H1 (cell line): ENCODE results near the gene CYLD. TPM values are rescaled to one million over a fixed set of nuclear protein-coding genes. Genes with fewer than 3 reads are reported as not detected.
A peak's percentile ranks its signal among the peaks of the same experiment; 100 is the strongest.

Source experiments
- CTCF ChIA-PET: fragments of 300-600 bp; sonication (Branson Sonifier 250); formaldehyde crosslinking; loops from one replicate; lab custom pipeline; 2021; ENCODE audit not compliant: partially characterized antibody; lab: Charles Lee
- POLR2A ChIA-PET: fragments of 300-600 bp; sonication (Branson Sonifier 250); formaldehyde crosslinking; loops from one replicate; lab custom pipeline; 2021; ENCODE audit warnings: inconsistent platforms; ENCODE audit not compliant: partially characterized antibody; lab: Charles Lee
- DNase-seq, 2 experiments: peaks; one replicate each; pipeline versions ENCODE4 v3.0.0 to v3.0.0-alpha.2; 2010 to 2022; ENCODE audit warnings: low spot score in 2 of 2, low read depth in 1 of 2, mixed read lengths in 1 of 2
- FAIRE-seq: peaks from 2 replicates; lab custom pipeline; 2011; peaks lifted over from hg19 to GRCh38; lab: Jason Lieb, UNC
- H2AFZ ChIP-seq: 2 replicates; pipeline ENCODE4 v1.8.1; 2012; ENCODE audit warnings: low read length, inconsistent platforms
- H2AK5ac ChIP-seq: 2 replicates; pipeline ENCODE4 v1.6.1; 2013; ENCODE audit warnings: low read depth, low read length
- H2BK120ac ChIP-seq: replicated peaks from 2 replicates; pipeline ENCODE3; 2013; ENCODE audit warnings: low read depth, low read length, inconsistent platforms
- H2BK12ac ChIP-seq: 2 replicates; pipeline ENCODE4 v1.6.1; 2013; ENCODE audit warnings: low read depth, low read length
- H2BK15ac ChIP-seq: 2 replicates; pipeline ENCODE4 v1.6.1; 2013; ENCODE audit warnings: low read length
- H2BK20ac ChIP-seq: 2 replicates; pipeline ENCODE4 v1.6.1; 2013; ENCODE audit warnings: low read length
- H2BK5ac ChIP-seq: 2 replicates; pipeline ENCODE4 v1.6.1; 2013; ENCODE audit warnings: low read depth, low read length
- H3K14ac ChIP-seq: 2 replicates; pipeline ENCODE4 v1.6.1; 2013; ENCODE audit warnings: inconsistent platforms; ENCODE audit not compliant: insufficient read length
- H3K18ac ChIP-seq: 2 replicates; pipeline ENCODE4 v1.6.1; 2013; ENCODE audit warnings: low read length; ENCODE audit errors: extremely low read depth
- H3K23ac ChIP-seq: 2 replicates; pipeline ENCODE4 v1.6.1; 2013; ENCODE audit warnings: inconsistent platforms; ENCODE audit not compliant: insufficient read length
- H3K23me2 ChIP-seq: 2 replicates; pipeline ENCODE4 v1.6.1; 2013; ENCODE audit warnings: low read depth, low read length
- H3K27ac ChIP-seq: 2 replicates; pipeline ENCODE4 v1.6.1; 2011; ENCODE audit warnings: low read depth, low read length, inconsistent platforms
- H3K27me3 ChIP-seq, 4 experiments: replicated peaks in 1 of 4; 1 replicate in 1 of 4; 2 replicates in 3 of 4; pipeline versions ENCODE4 v1.6.1 to v1.8.1; 2011 to 2013; ENCODE audit warnings: low read length in 3 of 4, mild to moderate bottlenecking in 3 of 4, inconsistent platforms in 2 of 4, mixed read lengths in 2 of 4, moderate library complexity in 1 of 4; ENCODE audit not compliant: control insufficient read depth in 3 of 4, insufficient read depth in 3 of 4; ENCODE audit errors: extremely low read depth in 1 of 4
- H3K36me3 ChIP-seq, 4 experiments: 2 replicates each; pipeline versions ENCODE4 v1.6.1 to v1.8.1; 2011 to 2013; ENCODE audit warnings: mild to moderate bottlenecking in 4 of 4, low read length in 3 of 4, moderate library complexity in 2 of 4, control low read depth in 1 of 4, inconsistent platforms in 1 of 4; ENCODE audit not compliant: insufficient read depth in 4 of 4, control insufficient read depth in 2 of 4
- H3K4ac ChIP-seq: replicated peaks from 2 replicates; pipeline ENCODE3; 2013; ENCODE audit warnings: low read length, low read depth, mixed read lengths, inconsistent platforms; ENCODE audit not compliant: insufficient read length
- H3K4me1 ChIP-seq, 4 experiments: replicated peaks in 1 of 4; 1 replicate in 1 of 4; 2 replicates in 3 of 4; pipeline versions ENCODE4 v1.6.1 to v1.8.1; 2011 to 2013; ENCODE audit warnings: low read length in 3 of 4, inconsistent platforms in 2 of 4, mixed read lengths in 1 of 4; ENCODE audit not compliant: insufficient read depth in 4 of 4, control insufficient read depth in 3 of 4
- H3K4me2 ChIP-seq, 2 experiments: 2 replicates each; pipeline versions ENCODE4 v1.6.1 to v1.8.1; 2011 to 2013; ENCODE audit warnings: low read depth in 2 of 2, low read length in 2 of 2, control low read depth in 1 of 2, inconsistent platforms in 1 of 2, mild to moderate bottlenecking in 1 of 2; ENCODE audit not compliant: insufficient read depth in 1 of 2
- H3K4me3 ChIP-seq, 4 experiments: fragments of 200-600, 300-600 bp in 1 of 4; sonication (generic), shearing (Covaris generic), sonication (Bioruptor Twin) in 1 of 4; 2 replicates each; pipeline versions ENCODE4 v1.5.1 to v1.8.1; 2011 to 2016; ENCODE audit warnings: low read length in 4 of 4, low read depth in 3 of 4, control low read depth in 2 of 4, inconsistent platforms in 2 of 4, mild to moderate bottlenecking in 2 of 4, mixed read lengths in 1 of 4, moderate library complexity in 1 of 4; ENCODE audit not compliant: insufficient read depth in 2 of 4; ENCODE audit errors: extremely low read depth in 1 of 4
- H3K56ac ChIP-seq: replicated peaks from 2 replicates; pipeline ENCODE3; 2013; ENCODE audit warnings: low read depth, mild to moderate bottlenecking, mixed read lengths, low read length, inconsistent platforms; ENCODE audit not compliant: insufficient read length
- H3K79me1 ChIP-seq: 2 replicates; pipeline ENCODE4 v1.6.1; 2013; ENCODE audit warnings: low read depth, low read length, control low read depth
- H3K79me2 ChIP-seq, 2 experiments: 2 replicates each; pipeline versions ENCODE4 v1.6.1 to v1.8.1; 2012 to 2013; ENCODE audit warnings: low read length in 2 of 2, mild to moderate bottlenecking in 2 of 2, inconsistent platforms in 1 of 2; ENCODE audit not compliant: insufficient read depth in 2 of 2, control insufficient read depth in 1 of 2
- H3K9ac ChIP-seq, 4 experiments: replicated peaks in 1 of 4; 1 replicate in 1 of 4; 2 replicates in 3 of 4; pipeline versions ENCODE4 v1.6.1 to v1.8.1; 2011 to 2013; ENCODE audit warnings: low read depth in 3 of 4, low read length in 3 of 4, control low read depth in 2 of 4, mild to moderate bottlenecking in 2 of 4, moderate library complexity in 2 of 4, inconsistent platforms in 1 of 4; ENCODE audit errors: extremely low read depth in 1 of 4
- H3K9me3 ChIP-seq, 2 experiments: 2 replicates each; pipeline versions ENCODE4 v1.6.1 to v1.8.1; 2012 to 2013; ENCODE audit warnings: mild to moderate bottlenecking in 2 of 2, moderate library complexity in 2 of 2, control low read depth in 1 of 2, inconsistent platforms in 1 of 2, low read depth in 1 of 2, low read length in 1 of 2, mixed read lengths in 1 of 2; ENCODE audit not compliant: insufficient read depth in 2 of 2
- H4K20me1 ChIP-seq, 2 experiments: replicated peaks in 1 of 2; 2 replicates each; pipeline versions ENCODE3 to v1.8.1; 2011 to 2013; ENCODE audit warnings: inconsistent platforms in 2 of 2, low read length in 2 of 2, mild to moderate bottlenecking in 1 of 2; ENCODE audit not compliant: insufficient read depth in 2 of 2, control insufficient read depth in 1 of 2
- H4K5ac ChIP-seq: 2 replicates; pipeline ENCODE4 v1.6.1; 2013; ENCODE audit warnings: low read length, low read depth, mixed read lengths, inconsistent platforms; ENCODE audit not compliant: insufficient read length
- H4K8ac ChIP-seq: 2 replicates; pipeline ENCODE4 v1.8.0; 2013; ENCODE audit warnings: mild to moderate bottlenecking, moderate library complexity, low read length, inconsistent platforms; ENCODE audit not compliant: insufficient read depth; ENCODE audit errors: extremely low read depth
- H4K91ac ChIP-seq: replicated peaks from 2 replicates; pipeline ENCODE3; 2013; ENCODE audit warnings: low read length, mixed read lengths, inconsistent platforms; ENCODE audit not compliant: insufficient read length
- ATF3 ChIP-seq: IDR thresholded peaks from 2 replicates; pipeline ENCODE4 v1.6.1; 2011; ENCODE audit warnings: low read depth, mild to moderate bottlenecking, low read length; ENCODE audit not compliant: insufficient read depth
- CHD1 ChIP-seq: IDR thresholded peaks from 2 replicates; pipeline ENCODE4 v1.6.1; 2012; ENCODE audit warnings: low read depth, low read length, improper control_type of control experiment
- CTCF ChIP-seq, 3 experiments: IDR thresholded peaks; 1 replicate in 2 of 3; 2 replicates in 1 of 3; pipeline versions ENCODE4 v1.5.1 to v1.6.1; 2011; ENCODE audit warnings: low read length in 3 of 3, mild to moderate bottlenecking in 3 of 3, inconsistent platforms in 2 of 3, low read depth in 1 of 3, moderate library complexity in 1 of 3; ENCODE audit not compliant: insufficient read depth in 1 of 3; ENCODE audit errors: control extremely low read depth in 1 of 3
- SP4 ChIP-seq: IDR thresholded peaks from 2 replicates; pipeline ENCODE4 v1.6.1; 2012; ENCODE audit warnings: low read length, inconsistent platforms
- WGBS, 2 experiments: shearing (Covaris generic) in 1 of 2; methylation state at CpG; one replicate each; pipeline versions ENCODE4 v1.1.6 to v1.1.7; 2013 to 2015; ENCODE audit warnings: low lambda C conversion rate in 2 of 2, mixed read lengths in 2 of 2, inconsistent platforms in 1 of 2, low coverage in 1 of 2, missing lambda C conversion rate in 1 of 2; ENCODE audit not compliant: insufficient replicate concordance in 2 of 2, insufficient coverage in 1 of 2, insufficient read length in 1 of 2; ENCODE audit errors: extremely low coverage in 1 of 2, missing lambda C conversion rate in 1 of 2; 5-methylcytosine and 5-hydroxymethylcytosine counted together
- polyA plus RNA-seq, 7 experiments: library from polyadenylated mRNA; depleted of rRNA in 3 of 7; stranded (reverse) in 5 of 7; unstranded in 2 of 7; fragments of >200 nt in 5 of 7; fragments of 200-250 nt in 2 of 7; gene quantifications; 1 replicate in 5 of 7; 2 replicates in 1 of 7; 4 replicates in 1 of 7; pipeline versions ENCODE4 v1.2.1 to v1.2.3, GENCODE V29; 2011 to 2013; ENCODE audit warnings: missing spikeins in 2 of 7, mixed read lengths in 2 of 7
- total RNA-seq: library from RNA; stranded (reverse); fragmentation: NEBNext Ultra II Directional; extraction: Animal tissue kit (Norgen Biotek cat#: 25700); gene quantifications from 2 replicates; pipeline ENCODE4 v1.2.1, GENCODE V29; 2021

Gene CYLD
- total and polyA plus RNA-seq, 2 of the 8 experiments (the other 6 are each of a cell fraction or from before 2014, with no cell fraction given): 3.7 to 18.8 TPM

- Histone ChIP-seq H3K4me2 (peak overlapping the region in 1 of 2 experiments; percentile 63; a peak in 1 of 4 replicates), H3K18ac (no peak overlapping the region), H2BK5ac (no peak overlapping the region), H4K20me1 (no peaks in the 10 kb centered on the region), H3K9me3 (no peaks in the 10 kb centered on the region), H2BK20ac (no peak overlapping the region), H4K5ac (no peak overlapping the region), H2BK15ac (no peak overlapping the region), H3K56ac (no peak overlapping the region), H3K79me2 (no peaks in the 10 kb centered on the region)
- CTCF ChIA-PET: interaction anchor here (1.4 to 2.2 kb wide), 2 partner anchors 65 to 72 kb away, joined by 4 to 7 read pairs; no protein-coding TSS in a partner anchor
- TF ChIP-seq ATF3 (no peak), CHD1 (no peak), CTCF (IDR thresholded peaks at IDR 0.05; ENCODE audit: control extremely low read depth in 1 of 3, insufficient read depth in 1 of 3, low read depth in 1 of 3, low read length in 3 of 3) (no peak), SP4 (no peak)
- TF ChIP-seq, all 59 proteins: peak for 0
- H3K23ac ChIP-seq: no peak overlapping the region
- H3K4me3 ChIP-seq: no peak overlapping the region
- no peak overlapping the region for H3K4ac ChIP-seq
- no peak overlapping the region for H3K27ac ChIP-seq
- POLR2A ChIA-PET: no interaction called here
- FAIRE-seq (no peak), DNase-seq (no peak)
- no peak overlapping the region for H2AFZ ChIP-seq
- no peak overlapping the region for H3K9ac ChIP-seq
- WGBS, 2 experiments: 50% methylated on average over 1 of the region's 1 CpG; no CpG with 5 or more reads in 1 of the 2 experiments
- no peak overlapping the region for H4K8ac ChIP-seq
- peaks cover 3 to 12% (median 5%) of the 10 kb centered on the region in 4 experiments; a peak in 6 of 7 replicates for H3K4me1 ChIP-seq
- no peak overlapping the region for H2BK120ac ChIP-seq
- no peak overlapping the region for H2AK5ac ChIP-seq
- no peaks in the 10 kb centered on the region for H3K27me3 ChIP-seq
- no peak overlapping the region for H2BK12ac ChIP-seq
- H4K91ac ChIP-seq: no peak overlapping the region
- H3K23me2 ChIP-seq: no peaks in the 10 kb centered on the region
- no peak overlapping the region for H3K14ac ChIP-seq
- H3K79me1 ChIP-seq: no peaks in the 10 kb centered on the region
- no peaks in the 10 kb centered on the region for H3K36me3 ChIP-seq
Measured at GRCh38 chr16:50740736-50741135, 1.1 kb upstream of the CYLD start.
